GM18873 (cell line): ENCODE data around the gene CCNI.

Experiments
- ATAC-seq: cut with Tn5 transposase; IDR thresholded peaks from one replicate; pipeline ENCODE4 v1.9.1; 2021; ENCODE audit warnings: mild to moderate bottlenecking, moderate library complexity, moderate number of reproducible peaks; ENCODE audit not compliant: unreplicated experiment, low FRiP score

Gene CCNI

DNA sequence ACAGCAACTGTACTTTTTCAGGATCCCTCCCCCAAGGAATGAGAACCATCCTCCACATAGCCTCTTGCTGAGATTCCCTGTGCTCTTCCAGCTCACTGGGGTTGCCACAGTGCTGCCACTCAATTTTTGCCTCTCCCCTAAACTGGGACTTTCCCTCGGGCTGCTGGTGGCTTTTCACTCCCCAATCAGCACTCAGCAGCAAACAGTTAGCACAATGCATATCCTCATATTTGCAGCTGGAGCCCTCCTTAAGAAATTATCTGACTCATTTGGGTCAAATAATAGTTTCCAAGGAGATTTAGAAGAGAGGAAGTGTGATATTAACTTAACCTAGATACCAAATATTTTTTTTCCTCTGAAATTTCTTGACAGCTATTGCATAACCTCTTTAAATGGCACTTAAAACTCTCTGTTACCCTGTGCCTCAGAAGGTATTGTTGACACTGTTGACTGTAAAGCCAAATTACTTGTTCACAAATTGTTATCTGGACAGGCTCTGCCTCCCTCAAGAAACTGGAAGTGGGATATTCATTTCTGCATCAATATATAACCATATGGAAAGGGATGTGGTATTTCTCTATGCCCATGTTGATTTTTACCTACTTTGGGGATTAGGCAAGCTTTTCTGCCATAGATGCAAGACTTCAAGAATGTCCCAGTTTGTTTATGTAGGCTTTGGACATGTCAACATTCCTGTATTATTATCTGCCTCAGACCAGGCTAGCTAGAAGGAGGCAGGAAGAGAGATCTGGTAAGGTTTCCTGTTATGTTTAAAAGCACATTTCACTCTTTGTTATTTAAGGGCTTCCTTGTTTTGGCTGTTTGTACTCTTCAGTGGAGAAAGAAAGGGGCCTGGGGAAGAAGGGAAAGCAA, 68.2 kb downstream of the CCNI start:
- ATAC-seq: peak; percentile 74

DNA sequence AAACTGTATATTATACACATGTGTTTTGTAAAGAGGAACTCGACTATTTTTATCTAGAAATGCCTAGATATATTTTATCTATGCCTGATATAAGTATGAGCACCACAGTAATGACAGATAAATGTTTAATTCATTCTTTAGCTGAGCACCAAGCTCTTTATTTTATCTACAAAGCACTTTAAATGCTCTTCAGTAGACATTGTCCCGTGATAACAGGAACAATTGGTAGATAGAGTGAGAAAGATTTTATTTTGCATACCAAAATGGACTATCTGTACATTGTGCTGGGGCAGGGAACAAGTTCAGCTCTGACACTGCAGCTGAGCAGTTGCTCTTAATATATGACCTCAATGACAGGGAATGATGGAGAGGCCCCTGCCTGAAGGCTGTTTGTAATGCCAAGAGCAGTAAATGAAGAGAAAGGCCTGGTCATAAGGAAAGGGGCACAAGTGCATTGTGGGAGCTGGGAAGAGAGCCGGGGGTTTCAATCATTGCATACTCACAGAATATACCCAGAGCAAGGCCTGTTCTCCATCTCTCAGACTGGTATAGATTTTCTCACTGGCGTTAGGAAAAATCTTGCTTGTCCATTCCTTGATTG, 68.9 kb downstream of the CCNI start:
- no peak for ATAC-seq

DNA sequence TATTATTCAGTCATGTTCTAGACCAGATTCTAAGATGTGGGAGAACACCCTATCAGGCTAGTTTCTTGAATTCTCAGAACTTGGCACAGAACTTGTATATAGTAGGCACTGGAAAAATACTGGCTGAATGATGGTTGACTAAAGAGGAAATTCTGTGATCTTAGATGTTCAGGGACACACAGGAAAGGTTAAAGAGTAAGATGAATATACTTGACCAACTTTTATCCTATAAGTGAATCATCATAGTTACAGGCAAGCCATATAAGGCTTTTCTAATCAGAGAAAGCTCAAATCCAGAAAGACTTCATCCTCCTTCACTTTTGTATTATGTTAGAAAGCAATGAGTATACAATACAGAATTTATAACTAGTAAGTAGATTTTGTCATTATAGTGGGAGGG, 72.4 kb downstream of the CCNI start:
- no peak for ATAC-seq

DNA sequence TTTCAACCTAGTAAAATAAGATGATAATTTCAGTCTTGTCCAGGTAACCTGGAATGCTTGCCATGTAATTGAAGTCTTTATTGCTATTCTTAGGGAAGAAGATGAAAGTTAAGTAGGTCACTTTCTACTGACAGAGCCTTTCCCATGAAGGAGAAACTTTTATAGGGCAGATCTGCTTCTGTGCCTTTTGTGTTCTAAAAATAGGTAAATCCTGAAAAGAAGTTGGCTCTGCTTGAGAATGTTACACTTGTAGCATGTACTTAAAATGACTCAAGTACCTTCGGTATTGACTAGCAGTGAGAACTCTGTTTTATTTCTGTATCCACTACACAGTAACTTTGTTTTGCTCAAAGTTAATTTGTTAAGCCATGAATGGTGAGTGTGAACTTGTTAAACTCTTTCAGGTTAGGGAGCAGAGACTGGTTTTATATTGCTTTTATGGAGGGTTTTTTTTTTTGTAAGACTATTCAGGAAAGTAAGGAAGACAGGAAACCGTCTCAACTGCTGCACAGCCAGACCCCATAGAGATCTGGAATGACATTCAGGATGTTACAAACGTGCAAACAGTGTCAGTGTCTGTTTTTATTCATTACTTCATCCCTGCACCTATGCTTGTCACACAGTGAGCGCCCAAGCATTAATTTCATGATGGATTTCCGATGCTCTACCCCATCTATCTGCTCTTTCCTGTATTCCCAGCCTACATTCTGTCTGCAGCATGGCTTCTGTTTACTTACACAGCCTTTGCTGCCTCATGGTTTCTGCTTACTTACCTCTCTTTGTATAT, 73.3 kb downstream of the CCNI start:
- no peak for ATAC-seq

DNA sequence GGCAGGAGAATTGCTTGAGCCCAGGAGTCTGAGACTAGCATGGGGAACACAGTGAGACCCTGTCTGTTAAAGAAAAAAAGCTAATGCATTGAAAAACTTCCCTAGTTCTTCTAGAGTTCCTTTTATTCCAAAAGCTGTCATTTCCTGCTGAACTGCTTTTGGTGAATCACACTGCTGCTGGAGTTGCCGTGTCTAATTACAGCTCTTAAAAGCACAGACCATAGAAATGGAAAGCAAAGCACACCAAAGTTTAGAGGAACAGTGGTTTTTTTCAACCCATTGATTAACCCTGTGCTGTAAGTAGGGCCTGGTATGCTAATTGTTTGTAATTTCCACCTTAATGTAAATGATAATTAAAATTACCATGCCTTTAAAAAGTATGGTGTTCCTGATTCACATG, 73.9 kb downstream of the CCNI start:
- ATAC-seq: no peak

DNA sequence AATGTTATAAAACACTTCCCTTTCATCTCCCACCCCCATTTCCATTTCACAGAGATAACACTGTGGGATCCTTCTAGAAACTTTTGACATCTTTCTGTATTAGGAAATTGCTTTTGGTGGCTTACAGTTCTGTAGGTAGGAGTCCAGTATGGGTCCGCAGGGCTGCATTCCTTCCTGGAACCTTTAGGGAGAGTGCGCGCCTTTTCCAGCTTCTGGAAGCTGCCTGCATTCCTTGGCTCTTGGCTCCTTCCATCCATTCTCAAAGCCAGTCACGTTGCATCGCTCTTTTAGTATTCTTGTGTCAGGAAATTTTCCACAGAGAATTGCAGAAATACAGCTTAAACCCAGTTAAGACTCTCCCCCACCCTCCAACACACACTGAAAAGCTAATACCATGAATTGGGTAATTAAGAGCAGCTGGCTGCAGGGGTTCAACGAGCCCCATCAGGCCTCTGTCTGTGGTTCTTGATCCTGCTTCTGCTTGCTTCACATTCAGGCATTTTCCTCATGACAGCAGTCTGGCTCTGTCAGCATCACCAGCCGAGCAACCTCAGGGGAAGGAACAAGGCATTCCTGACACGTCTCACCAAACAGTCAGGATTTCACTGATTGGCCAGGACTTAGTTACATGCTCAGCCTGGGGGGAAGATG, 77.4 kb downstream of the CCNI start:
- no peak for ATAC-seq

DNA sequence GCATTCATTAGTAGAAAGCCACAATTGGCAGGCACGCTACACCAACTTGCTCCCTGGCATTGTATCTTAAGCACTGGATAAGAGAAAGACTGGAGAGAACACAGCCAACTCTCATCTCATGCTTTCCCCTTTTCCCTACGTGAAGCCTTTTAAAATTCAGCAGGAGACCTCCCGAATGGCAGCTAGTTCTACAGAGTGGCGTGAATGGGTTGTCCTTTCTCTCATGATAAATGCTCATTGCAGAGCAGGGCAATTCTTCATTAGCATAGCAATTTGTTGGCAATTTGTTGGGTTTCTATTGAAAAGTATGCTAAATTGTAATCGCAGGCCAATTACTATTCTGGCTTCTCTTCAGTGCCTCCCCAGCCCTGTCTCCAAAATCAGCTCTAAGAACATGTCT, 78.3 kb downstream of the CCNI start:
- ATAC-seq: no peak
